SKM-1 (cell line): ENCODE measurements around the gene NYAP2.

ENCODE experiments used
- DNase-seq: peaks from one replicate; lab custom pipeline; 2025; ENCODE audit not compliant: unreplicated experiment; lab: John Stamatoyannopoulos, UW

The NYAP2 gene

DNA sequence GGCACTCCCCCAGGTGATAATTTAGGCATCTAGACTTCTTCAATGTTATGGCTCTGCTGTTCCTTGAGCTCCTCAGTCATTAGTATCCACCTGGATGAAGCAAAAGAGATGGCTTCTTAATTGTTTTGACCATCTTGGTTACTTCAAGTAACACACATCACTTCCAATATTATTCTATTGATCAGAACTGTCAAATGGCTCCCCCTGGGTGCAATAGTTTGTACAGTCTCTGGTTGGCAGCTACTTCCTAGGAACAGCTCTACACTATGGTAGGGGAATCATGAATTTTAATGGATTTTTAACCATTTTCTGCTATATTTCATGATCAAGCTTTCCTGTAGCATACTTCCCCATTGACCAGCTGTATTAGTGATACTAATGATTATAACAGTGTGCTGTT is 157.0 kb downstream of the NYAP2 start:
- no peak for DNase-seq

DNA sequence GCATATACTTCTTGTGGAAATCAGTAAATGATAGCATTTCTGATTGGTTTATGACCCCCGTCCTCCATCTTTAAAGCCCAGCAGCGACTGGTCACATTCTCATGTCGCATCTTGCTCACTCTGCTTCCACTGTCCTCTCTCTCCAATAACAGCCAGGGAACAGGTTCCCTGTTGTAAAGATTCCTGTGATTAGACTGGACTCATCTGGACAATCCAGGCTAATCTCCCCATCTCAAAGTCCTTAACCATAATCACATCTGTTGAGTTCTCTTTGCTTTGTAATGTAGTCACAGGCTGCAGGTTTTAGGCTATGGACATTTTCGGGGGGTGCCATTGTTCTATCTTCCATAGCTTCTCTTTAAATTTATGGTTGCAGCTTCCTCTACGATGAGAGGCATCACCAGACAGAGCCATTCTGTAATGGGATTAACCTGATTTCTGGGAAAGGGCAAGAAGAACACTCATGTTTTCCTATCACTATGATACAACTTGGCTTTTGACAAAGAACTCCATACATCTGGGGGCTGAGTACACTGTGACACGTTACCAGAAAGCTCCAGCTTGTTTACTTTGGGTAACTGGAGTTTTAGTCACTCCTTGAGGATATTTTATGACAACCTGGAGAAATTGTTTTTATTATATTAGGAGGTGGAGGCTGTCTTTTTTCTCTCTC is 159.0 kb downstream of the NYAP2 start:
- no peak for DNase-seq

DNA sequence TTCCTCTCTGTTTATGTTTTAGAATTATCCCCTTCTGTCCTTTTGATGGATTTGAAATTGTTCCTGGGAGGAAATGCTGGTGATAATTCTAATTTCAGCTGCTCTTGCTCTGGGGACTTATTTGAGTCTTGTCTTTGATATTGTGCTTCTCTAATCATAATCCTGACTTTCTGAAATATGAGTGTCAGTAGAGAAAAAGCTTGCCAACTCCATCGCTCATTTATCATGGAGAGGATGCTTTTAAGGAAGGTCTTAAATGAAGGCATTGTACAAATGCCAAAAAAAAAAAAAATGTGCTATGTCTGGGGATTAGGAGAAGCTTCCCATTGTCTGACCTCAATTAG is 159.5 kb downstream of the NYAP2 start:
- no peak for DNase-seq

DNA sequence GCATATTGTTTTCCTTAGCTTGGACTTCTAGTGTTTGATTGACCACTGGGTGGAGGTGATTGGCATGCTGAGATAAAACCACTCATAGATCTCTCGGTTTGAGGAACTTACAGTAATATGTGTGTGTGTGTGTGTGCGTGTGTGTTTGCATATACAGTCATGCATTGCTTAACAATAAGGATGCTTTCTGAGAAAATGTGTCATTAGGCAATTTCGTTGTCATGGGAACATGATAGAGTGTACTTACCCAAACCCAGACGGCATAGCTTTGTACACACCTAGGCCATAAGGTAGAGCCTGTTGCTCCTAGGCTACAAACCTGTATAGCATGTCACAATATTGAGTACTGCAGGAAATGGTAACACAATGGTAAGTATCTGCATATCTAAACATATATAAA is 167.3 kb downstream of the NYAP2 start:
- DNase-seq = no peak

DNA sequence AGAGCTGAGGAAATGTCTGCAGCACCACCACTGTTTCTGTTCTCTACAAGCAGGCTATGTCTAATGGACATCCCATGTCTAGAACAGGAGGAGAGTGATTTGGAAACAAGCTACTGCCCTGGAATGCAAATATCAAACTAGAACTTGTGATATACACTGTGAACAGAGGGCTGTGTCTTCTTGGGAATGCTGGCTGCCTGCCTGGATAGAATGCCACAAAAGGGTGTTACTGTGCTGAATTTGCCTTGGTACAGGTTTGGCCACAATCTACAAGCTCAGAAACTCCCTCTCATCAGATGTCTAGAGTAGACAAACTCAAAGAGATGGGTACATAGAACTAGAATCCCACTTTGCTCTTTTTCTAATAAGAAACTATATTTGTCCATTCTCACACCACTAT is 170.5 kb downstream of the NYAP2 start:
- no peak for DNase-seq

DNA sequence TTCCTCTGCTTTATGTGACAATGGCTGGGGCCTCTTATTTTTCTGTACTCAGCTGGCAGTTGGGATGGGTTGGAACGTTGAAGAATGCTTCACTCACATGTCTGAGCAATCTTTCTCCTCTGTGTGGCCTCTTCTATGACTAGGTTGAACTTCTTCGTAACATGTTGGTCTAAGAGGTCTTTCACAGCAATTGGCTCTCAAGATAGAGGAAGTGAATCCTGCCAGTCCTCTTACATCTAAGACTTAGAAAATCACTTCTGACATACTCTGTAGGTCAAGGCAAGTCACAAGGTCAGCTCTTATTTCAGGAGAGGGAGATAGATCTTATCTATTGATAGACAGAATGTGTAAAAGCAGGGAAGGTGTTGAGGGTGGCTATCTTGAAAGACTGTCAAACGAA is 174.1 kb downstream of the NYAP2 start:
- no peak for DNase-seq

DNA sequence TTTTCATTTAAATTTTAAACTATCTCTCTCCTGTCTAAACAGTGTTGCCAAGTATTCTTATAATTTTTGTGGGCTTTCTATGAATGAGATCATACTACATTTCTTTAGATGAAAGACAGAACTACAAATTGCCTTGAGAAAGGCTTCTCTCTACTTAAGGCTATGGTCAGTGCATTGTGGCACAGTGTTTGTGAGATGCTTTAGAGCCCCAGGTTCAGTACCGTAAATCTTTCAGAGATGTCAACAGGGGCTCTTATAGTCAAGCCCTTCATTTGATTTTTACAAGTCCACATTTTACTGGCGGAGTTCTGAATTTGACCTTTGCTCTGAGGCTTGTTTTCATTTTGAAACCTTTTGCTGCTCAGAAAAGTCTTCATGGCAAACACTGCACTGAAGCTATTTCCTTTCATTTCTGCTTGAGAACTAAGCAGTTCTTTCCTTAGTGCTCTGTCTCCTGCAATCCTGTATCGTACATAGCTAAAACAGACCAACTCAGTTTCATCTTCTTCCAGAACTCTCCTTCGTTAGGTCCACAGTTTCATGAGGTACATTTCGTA is 175.2 kb downstream of the NYAP2 start:
- no peak for DNase-seq

DNA sequence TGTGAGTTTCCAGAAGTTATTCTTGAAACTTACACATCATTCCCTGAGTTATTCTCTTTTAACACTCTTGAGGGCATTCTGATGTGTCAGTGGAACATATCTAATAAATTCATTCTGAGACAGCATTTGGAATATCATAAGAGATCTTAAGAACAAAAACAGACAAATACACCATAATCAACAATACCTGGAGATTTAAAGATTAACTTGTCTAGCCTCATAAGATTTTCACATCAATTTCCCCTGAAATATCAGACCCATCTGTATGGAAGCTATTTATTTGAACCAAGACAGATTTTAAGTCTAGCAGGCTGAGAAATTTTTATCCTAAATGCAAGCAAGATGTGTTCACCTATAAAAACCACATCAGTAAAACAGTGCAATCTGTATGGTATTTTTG is 181.6 kb downstream of the NYAP2 start:
- DNase-seq = no peak

DNA sequence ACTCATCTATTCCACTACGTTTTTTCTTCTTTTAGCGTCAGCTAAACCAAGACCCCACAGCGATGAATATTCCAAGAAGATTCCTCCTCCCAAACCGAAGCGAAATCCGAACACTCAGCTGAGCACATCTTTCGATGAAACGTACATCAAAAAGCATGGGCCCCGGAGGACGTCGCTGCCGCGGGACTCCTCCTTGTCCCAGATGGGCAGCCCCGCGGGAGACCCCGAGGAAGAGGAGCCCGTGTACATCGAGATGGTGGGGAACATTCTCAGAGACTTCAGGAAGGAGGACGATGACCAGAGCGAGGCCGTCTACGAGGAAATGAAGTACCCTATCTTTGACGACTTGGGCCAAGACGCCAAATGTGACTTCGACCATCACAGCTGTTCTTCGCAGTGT is 182.4 kb downstream of the NYAP2 start:
- no peak for DNase-seq

DNA sequence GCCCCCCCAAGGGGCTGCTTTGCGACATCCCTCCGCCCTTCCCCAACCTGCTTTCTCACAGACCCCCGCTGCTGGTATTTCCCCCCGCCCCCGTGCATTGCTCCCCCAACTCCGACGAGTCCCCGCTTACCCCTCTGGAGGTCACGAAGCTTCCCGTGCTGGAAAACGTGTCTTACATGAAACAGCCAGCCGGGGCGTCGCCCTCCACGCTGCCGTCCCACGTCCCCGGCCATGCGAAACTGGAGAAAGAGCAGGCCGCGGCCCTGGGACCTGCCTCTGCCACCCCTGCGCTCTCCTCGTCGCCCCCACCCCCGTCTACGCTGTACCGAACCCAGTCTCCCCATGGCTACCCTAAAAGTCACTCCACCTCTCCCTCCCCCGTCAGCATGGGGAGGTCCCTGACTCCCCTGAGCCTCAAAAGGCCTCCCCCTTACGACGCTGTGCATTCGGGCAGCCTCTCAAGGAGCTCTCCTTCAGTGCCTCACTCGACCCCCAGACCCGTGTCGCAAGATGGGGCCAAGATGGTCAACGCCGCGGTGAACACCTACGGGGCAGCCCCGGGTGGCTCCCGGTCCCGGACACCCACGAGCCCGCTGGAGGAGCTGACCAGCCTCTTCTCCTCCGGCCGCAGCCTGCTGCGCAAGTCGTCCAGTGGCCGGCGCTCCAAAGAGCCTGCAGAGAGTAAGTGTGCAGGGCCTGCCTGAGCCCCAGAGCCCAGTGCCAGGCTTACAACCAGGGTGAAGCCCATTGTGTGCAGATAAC is 183.0 kb downstream of the NYAP2 start:
- DNase-seq = no peak

DNA sequence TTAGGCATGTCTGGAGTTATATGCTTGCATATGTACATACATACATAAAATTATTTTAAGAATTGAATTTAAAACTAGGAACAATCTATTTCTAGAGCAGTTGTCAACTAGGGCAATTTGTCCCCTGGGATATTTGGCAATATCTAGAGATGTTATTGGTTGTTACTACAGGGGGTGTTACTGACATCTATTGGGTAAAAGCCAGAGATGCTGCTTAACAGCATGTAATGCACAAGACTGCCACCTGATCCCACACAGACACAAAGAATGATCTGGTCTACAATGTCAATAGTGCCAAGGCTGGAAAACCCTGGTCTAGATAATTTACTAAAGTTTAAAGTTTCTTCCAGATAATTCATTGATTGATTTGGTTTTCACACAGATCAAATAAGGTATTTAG is 185.3 kb downstream of the NYAP2 start:
- DNase-seq = no peak

DNA sequence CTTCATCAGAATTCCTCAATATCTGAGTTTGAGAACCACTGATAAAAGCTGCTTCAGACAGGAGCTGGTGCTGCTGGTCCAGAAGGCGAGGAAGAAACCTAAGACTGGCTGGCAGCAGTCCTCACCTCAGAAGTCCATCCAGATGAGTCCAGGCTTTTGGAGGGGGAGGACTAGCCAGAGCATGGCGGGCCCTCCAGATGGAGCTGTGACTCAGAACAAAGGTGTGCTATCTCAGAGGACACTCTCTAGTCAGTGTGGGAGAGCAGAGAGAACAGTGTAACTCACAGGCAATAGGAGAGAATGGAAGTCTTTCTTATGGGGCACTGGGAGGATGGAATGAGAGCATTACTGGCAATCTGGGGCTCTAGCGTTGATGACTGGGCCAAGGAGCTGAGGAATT is 191.4 kb downstream of the NYAP2 start:
- DNase-seq = no peak

DNA sequence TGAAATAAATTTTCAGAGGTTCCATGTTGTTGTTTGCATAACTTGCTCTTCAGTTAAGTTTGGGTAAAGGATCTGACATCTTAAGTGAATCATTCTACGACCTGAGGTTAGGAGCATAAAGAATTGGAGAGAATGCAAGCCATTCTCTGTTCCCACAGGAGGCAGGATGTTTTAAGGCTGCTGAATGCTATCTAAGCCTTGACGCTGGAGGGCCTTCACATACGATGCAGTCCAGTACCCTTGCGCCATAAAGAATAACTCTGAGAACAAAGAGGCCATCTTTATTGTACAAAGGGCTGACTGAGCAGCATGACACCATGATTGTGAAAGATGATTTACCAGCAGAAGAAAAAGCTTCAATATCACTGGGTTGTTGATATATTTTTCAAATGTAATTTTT is 198.4 kb downstream of the NYAP2 start:
- no peak for DNase-seq

DNA sequence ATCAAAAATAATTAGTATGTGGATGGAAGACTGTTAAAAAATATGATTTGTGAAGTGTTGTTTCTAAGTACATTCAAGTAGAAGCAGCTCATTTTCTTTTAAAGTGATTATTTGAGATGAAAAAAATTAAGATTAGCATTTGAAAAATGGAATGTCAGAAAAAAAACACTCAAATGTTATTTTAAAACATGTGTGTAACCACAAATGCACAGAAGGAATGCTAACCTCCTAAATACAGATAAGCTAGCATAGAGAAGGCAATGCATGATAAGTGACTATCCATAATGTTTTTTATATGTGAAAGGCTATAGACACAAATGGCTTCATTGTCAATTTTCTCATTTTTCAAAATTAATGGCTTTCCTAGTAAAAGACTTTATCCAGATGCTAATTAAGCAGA is 198.9 kb downstream of the NYAP2 start:
- DNase-seq = no peak

DNA sequence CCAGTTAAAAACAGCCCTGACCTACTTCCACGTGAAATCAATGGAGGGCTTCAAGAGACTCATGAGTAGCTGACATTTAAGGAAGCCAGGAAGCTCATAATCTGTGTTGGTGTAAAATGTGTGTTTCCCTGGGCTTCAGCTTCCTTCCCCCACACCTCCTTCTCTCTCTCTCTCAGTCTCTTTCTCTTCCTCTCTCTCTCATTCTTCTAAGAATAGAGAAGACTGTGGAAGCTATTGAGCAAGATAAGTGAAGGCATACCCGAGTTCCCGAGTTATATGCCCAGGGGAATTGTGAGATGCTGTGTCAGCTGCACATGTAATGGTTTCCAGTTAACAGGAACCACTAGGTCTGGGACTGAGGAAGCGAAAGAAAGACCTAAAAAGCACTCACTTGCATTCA is 199.4 kb downstream of the NYAP2 start:
- no peak for DNase-seq

DNA sequence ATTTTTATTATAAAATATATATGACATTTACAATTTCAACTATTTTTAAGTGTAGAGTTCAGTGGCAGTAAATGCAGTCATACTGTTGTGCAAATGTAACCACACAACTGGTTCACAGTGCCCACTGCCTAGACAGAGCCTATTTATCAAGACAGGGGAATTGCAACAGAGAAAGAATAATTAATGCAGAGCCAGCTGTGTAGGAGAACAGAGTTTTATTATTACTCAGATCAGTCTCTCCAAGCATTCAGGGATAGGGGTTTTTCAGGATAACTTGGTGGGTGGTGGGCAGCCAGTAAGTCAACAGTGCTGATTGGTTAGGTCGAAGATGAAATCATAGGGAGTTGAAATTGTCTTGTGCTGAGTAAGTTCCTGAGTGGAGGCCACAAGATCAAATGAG is 200.3 kb downstream of the NYAP2 start:
- no peak for DNase-seq

DNA sequence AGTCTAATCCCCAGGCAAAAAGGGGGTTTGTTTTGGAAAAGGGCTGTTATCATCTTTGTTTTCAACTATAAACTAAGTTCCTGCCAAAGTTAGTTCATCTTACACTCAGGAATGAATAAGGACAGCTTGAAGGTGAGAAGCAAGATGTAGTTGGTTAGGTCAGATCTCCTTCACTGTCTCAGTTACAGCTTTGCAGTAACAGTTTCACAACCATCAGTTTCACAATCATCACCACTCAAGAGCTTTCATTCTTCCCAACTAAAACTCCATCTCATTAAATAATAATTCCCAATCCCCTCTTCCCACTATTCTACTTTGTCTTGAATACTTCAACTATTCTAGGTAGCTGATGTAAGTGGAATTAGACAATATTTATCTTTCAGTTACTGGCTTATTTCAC is 200.9 kb downstream of the NYAP2 start:
- DNase-seq = no peak

DNA sequence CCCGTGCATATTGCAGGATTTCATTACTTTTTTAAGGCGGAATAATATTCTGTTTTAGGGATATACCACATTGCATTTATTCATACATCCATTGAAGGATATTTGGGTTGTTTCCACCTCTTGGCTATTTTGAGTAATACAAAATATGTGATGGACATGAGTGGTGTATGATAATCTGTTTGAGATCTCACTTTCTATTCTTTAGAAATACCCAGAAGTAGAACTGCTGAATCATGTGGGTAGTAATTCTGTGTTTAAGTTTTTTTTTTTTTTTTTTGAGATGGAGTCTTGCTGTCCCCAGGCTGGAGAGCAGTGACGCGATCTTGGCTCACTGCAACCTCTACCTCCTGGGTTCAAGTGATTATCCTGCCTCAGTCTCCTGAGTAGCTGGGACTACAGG is 201.4 kb downstream of the NYAP2 start:
- no peak for DNase-seq

DNA sequence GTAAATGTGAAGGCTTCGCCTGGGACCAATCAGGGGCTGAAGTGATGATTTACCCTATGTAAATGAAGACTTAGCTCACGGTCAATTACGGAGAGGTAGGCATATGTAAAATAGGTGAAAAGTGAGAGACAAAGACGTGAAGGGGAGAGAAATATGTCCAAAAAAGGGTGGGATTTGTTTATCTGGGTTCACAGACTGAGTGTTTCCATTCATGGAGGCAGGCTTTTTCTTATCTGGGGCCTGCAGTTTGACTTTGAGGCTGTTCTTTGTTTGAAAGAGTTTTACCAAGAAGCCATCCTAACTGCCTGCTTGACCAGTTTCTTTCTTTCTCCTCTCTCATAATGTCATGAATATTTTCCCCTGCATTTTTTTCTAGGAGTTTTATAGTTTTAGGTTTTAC is 202.7 kb downstream of the NYAP2 start:
- DNase-seq = no peak

DNA sequence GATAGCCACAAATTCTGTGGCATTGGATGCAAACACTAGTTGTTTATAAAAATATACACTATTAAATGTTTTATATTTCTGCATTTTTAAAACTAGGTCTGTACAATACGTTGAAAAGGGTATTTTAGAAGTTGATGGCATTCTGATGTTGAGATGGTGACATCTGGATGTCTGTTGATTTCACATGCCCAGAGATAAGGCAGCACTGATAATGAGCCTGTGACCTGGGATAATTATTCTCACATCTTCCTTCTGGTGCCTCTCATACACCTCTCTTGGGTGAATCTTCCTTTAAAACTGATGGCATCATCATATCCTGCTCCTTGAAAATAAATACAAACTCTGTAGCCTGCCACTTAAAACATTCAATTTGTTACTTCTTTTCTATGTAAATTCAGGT is 208.6 kb downstream of the NYAP2 start:
- no peak for DNase-seq

DNA sequence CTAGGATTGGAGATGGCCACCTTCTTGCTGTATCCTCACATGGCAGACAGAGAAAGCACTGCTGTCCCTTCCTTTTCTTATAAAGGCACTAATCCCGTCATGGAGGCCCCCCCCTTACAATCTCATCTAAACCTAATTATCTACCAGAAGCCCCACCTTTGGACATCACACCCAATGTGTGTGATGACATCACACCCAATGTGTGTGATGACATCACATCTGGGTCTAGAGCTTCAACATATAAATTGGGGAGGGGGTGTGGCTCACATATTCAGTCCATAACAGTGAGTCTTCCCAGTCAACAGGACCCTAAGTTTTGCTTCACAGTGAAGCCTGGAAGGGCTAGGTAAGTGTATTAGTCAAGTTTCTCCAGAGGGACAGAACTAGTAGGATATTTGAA is 213.1 kb downstream of the NYAP2 start:
- DNase-seq = no peak

DNA sequence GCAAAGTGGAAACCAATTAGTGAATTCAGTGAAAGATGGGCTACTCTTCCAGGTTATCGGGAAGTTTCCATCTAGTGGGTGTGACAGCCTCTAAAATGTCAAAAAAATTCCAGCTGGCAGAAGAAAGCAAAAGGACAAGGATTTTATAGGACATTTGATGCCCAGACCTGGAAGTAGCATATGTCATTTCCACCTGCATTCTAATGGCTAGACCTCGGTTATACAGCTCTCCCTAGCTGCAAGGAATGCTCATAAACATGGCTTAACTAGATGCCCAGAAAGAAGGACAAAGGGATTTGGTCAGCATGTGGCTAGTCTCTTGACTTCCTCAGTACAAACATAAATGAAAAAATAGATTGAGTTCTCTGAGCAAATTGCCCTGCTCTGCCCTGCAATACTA is 215.4 kb downstream of the NYAP2 start:
- DNase-seq = no peak

DNA sequence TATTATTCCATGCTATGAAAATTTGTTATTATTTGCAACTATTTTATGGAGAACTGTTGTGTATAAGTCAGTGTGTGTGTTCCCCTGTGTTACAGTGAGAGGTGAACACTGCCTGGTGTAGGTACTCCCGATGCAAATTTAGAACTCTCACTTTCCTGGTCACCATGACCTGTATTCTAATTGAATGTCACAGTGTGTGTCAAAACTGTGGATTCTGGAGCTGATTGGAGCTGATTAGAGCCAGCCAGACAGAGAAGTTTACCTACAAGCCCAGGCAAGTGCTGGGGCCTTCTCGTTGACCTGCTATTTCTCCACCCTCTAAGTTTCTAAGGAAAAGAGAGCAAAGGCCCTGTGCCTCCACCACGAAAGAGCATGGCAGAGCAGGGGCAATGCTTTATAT is 216.0 kb downstream of the NYAP2 start:
- no peak for DNase-seq
